HepG2 (cell line): ENCODE data around the gene INSRR. TPM values are rescaled to one million over a fixed set of nuclear protein-coding genes. Genes with fewer than 3 reads are reported as not detected.

ENCODE experiments used
- MATR3 ChIP-seq: sonication (generic); formaldehyde crosslinking; IDR thresholded peaks from 2 replicates; pipeline ENCODE4 v1.4.0; 2020; ENCODE audit warnings: missing genetic modification reagents
- NR1H2 ChIP-seq: sonication (generic); formaldehyde crosslinking; IDR thresholded peaks from 2 replicates; pipeline ENCODE4 v1.8.1; 2022; ENCODE audit warnings: low read depth, missing genetic modification reagents, borderline replicate concordance
- YY1 ChIP-seq: IDR thresholded peaks from 2 replicates; pipeline ENCODE4 v1.6.1; 2011; ENCODE audit warnings: low read length, low read depth, moderate library complexity, mild to moderate bottlenecking; ENCODE audit not compliant: insufficient read depth, insufficient replicate concordance
- ZFP36L1 ChIP-seq: sonication (generic); formaldehyde crosslinking; IDR thresholded peaks from 2 replicates; pipeline ENCODE4 v1.8.0; 2022; ENCODE audit warnings: mild to moderate bottlenecking, missing genetic modification reagents, moderate library complexity
- ZNF33B ChIP-seq: sonication (generic); formaldehyde crosslinking; IDR thresholded peaks from 2 replicates; pipeline ENCODE4 v1.5.1; 2020; ENCODE audit warnings: mild to moderate bottlenecking, missing genetic modification reagents
- polyA plus RNA-seq, 8 experiments: library from polyadenylated mRNA; depleted of rRNA in 3 of 8; stranded (reverse) in 7 of 8; unstranded in 1 of 8; fragments of >200 nt; fragmentation: Illumina TruSeq in 4 of 8; extraction: Trizol in 4 of 8; gene quantifications; 2 replicates each; pipeline versions ENCODE4 v1.2.1 to v1.2.3, GENCODE V29; 2011 to 2016; ENCODE audit warnings: low read depth in 4 of 8, missing spikeins in 1 of 8, mixed read lengths in 1 of 8; ENCODE audit not compliant: insufficient read depth in 1 of 8
- total RNA-seq, 5 experiments: library from RNA; depleted of rRNA; stranded (reverse); fragments of >200 nt; fragmentation: Illumina TruSeq; extraction: Trizol; gene quantifications; 2 replicates each; pipeline ENCODE4 v1.2.3, GENCODE V29; 2016; ENCODE audit warnings: low read depth in 1 of 5
- TF ChIP-seq, protein P1 (sequence below): sonication (generic); formaldehyde crosslinking; IDR thresholded peaks from 2 replicates; pipeline ENCODE4 v1.8.0; 2022; ENCODE audit warnings: missing genetic modification reagents, mild to moderate bottlenecking, moderate library complexity, borderline replicate concordance
- TF ChIP-seq, protein P2 (sequence below): sonication (generic); formaldehyde crosslinking; IDR thresholded peaks from 2 replicates; pipeline ENCODE4 v1.9.0; 2022; ENCODE audit warnings: low read depth, missing genetic modification reagents
- TF ChIP-seq, protein P3 (sequence below): sonication (generic); formaldehyde crosslinking; IDR thresholded peaks from 2 replicates; pipeline ENCODE4 v1.4.0; 2020; ENCODE audit warnings: mild to moderate bottlenecking, missing genetic modification reagents

INSRR gene
- total and polyA plus RNA-seq, 2 of the 13 experiments (the other 11 are each of a cell fraction or from before 2014, with no cell fraction given), result not detected

DNA sequence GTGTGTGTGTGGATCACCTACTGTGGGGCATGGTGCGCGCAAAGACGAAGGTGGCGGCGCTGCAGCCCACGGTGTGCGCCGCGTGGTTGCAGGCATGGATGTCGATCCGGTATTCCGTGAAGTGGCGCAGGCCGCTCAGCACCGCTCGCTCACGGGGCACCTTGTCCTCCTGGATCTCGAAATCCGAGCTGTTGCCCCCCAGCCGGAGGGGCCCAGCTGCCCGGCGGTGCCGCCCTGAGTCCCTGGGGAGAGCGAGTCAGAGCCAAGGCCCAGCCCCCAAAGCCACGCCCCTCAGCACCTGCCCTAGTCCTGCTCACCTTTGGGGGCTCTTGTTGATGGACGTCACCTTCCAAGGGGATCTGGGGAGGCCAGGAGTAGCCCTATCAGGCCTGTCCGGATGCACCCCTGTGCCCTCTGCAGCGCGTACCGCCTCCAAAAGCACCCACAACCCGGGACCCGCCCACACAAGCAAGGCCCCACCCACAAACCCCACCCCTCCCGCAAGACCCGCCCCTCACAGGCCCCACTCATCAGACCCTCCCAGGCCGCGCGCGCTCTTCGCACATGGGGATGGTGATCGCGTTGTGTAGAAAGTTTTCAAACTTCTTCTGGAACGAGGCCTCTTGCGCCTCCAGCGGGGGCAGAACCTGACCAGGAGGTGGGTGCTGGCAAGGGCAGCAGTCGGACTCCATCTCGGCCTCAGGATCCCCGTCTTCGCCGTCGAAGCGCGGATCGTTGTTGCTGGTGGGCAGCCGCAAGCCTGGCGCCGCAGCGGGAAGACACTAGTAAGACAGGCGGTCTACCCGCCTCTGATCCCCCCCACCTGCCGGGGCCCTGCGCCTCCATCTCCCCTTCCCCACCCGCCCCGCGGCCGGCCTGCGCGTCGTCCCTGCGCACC is 13.6 kb downstream of the INSRR start (continued):
- TF ChIP-seq MATR3 (CRISPR knock-in tag) (no peak), ZNF33B (CRISPR knock-in tag) (no peak), NR1H2 (no peak), ZFP36L1 (CRISPR knock-in tag) (no peak), YY1 (no peak)
- TF ChIP-seq, protein P1, sequence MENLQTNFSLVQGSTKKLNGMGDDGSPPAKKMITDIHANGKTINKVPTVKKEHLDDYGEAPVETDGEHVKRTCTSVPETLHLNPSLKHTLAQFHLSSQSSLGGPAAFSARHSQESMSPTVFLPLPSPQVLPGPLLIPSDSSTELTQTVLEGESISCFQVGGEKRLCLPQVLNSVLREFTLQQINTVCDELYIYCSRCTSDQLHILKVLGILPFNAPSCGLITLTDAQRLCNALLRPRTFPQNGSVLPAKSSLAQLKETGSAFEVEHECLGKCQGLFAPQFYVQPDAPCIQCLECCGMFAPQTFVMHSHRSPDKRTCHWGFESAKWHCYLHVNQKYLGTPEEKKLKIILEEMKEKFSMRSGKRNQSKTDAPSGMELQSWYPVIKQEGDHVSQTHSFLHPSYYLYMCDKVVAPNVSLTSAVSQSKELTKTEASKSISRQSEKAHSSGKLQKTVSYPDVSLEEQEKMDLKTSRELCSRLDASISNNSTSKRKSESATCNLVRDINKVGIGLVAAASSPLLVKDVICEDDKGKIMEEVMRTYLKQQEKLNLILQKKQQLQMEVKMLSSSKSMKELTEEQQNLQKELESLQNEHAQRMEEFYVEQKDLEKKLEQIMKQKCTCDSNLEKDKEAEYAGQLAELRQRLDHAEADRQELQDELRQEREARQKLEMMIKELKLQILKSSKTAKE (CRISPR knock-in tag), result no peak
- TF ChIP-seq, protein P2, sequence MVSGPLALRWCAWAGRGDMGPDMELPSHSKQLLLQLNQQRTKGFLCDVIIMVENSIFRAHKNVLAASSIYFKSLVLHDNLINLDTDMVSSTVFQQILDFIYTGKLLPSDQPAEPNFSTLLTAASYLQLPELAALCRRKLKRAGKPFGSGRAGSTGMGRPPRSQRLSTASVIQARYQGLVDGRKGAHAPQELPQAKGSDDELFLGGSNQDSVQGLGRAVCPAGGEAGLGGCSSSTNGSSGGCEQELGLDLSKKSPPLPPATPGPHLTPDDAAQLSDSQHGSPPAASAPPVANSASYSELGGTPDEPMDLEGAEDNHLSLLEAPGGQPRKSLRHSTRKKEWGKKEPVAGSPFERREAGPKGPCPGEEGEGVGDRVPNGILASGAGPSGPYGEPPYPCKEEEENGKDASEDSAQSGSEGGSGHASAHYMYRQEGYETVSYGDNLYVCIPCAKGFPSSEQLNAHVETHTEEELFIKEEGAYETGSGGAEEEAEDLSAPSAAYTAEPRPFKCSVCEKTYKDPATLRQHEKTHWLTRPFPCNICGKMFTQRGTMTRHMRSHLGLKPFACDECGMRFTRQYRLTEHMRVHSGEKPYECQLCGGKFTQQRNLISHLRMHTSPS (CRISPR knock-in tag), result no peak
- TF ChIP-seq, protein P3, sequence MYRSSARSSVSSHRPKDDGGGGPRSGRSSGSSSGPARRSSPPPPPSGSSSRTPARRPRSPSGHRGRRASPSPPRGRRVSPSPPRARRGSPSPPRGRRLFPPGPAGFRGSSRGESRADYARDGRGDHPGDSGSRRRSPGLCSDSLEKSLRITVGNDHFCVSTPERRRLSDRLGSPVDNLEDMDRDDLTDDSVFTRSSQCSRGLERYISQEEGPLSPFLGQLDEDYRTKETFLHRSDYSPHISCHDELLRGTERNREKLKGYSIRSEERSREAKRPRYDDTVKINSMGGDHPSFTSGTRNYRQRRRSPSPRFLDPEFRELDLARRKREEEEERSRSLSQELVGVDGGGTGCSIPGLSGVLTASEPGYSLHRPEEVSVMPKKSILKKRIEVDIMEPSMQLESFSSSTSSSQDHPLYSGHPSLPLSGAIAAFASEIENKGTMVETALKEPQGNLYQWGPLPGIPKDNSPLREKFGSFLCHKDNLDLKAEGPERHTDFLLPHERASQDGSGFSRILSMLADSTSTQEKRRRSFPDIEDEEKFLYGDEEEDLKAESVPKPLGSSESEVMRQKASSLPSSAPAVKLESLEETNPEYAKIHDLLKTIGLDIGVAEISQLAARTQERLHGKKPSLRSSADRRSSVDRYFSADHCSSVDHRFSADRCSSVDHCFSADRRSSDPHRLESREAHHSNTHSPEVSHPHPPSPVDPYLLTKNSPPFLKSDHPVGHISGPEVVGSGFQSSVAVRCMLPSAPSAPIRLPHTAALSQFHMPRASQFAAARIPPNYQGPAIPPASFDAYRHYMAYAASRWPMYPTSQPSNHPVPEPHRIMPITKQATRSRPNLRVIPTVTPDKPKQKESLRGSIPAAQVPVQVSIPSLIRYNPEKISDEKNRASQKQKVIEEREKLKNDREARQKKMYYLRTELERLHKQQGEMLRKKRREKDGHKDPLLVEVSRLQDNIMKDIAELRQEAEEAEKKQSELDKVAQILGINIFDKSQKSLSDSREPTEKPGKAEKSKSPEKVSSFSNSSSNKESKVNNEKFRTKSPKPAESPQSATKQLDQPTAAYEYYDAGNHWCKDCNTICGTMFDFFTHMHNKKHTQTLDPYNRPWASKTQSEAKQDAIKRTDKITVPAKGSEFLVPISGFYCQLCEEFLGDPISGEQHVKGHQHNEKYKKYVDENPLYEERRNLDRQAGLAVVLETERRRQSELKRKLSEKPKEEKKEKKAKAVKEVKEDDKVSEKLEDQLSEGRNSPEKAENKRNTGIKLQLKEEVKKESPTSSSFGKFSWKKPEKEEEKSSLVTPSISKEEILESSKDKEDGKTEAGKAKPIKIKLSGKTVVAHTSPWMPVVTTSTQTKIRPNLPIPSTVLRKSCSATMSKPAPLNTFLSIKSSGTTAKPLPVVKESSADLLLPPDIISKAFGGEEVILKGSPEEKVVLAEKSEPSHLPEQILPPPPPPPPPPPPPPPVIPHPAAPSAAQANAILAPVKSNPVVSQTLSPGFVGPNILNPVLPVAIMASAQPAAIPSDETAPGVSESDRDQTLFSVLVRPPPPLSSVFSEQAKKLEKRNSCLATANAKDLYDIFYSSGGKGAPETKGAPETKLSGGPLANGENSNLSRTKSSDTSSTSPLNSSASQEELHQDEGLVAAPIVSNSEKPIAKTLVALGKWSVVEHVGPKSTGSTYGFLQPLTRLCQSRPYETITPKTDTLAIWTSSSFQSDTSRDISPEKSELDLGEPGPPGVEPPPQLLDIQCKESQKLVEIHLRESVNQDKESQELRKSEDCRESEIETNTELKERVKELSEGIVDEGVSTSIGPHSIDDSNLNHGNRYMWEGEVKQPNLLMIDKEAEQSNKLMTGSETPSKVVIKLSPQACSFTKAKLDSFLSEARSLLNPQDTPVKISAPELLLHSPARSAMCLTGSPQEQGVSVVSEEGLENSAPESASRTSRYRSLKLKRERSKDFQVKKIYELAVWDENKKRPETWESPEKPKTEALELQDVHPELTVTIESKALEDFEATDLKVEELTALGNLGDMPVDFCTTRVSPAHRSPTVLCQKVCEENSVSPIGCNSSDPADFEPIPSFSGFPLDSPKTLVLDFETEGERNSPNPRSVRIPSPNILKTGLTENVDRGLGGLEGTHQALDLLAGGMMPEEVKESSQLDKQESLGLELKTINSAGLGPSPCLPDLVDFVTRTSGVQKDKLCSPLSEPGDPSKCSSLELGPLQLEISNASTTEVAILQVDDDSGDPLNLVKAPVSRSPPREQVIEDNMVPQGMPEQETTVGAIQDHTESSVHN, result no peak
- TF ChIP-seq, all 625 proteins: peak for 0
